Measurements from ENCODE around the gene NTHL1.

Gene NTHL1

DNA sequence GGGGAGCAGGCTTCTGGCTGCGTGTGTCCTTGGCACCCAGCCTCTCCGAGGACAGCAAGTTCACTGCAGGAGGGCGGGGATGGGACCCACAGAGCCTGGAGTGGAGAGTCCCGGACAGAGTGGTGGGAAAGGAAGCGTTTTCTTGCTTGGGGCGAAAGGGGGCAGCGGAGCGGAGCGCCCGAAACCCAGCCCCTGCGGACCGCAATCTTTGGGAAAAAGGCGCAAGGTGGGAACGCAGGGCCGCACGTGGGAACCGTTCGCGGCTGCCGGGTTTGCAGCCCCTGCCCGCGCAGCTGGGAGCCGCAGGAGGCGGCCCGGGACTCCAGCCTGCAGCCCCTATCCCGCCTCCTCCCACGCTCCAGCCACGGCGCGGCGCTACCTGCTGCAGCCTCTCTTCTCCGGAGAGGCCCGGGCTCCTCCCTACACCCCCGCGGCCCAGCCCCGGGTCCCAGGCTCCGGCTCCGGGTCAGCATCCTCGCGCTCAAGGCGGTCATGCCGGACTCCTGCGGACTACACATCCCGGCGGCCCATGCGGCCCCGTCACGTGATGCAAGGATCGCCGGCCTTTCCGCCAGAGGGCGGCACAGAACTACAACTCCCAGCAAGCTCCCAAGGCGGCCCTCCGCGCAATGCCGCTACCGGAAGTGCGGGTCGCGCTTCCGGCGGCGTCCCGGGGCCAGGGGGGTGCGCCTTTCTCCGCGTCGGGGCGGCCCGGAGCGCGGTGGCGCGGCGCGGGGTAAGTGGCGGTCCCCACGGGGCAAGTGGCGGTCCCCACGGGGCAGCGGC, at the start of gene NTHL1, which contains the start of gene TSC2:
NTHL1 (minus strand) TSS at position 505 of the 786 bp plus-strand sequence; CDS start at position 494, 11 bp downstream.
TSC2 (plus strand) TSS at position 656 of the 786 bp plus-strand sequence. CDS start 631 bp downstream, outside the sequence.
- DNase-seq (ENCODE audit: low read depth in 2 of 2) = peak; percentile 87 to 94

DNA sequence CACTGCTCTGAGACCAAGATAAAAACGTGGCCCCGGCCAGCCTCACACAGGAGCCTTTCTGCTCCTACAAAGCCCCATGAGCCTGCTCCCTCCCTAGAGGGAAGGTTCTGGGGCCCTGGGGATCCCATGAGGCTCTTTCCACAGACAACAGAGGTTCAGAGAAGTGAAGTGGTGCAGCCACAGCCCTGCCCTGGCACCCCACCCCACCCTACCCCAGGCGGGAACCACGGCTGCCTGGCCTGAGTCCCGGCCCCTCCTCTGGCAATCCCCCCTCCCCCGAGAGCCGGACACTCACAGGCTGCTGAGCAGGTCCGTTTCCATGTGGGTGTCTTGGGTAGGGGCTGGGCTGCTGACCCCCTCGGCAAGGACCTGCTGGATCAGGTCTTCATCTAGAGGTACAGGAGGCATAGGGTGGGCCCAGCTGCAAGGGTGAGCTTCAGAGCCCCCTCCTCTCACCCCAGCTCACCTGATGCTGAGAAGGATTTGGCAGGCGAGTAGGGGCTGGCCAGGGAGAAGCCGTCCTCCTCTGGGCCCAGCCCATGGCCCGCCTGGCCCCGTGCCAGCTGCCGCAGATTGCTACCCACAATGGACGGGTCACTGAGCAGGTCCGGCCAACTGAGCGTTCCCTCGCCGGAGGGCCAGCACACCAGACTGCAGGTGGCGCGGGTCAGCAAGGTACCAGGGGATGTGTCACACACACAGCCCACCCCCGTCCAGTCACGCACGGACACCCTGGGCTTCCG, 49.4 kb upstream of the NTHL1 start:
- DNase-seq (ENCODE audit: low read depth in 2 of 2) = no peak

DNA sequence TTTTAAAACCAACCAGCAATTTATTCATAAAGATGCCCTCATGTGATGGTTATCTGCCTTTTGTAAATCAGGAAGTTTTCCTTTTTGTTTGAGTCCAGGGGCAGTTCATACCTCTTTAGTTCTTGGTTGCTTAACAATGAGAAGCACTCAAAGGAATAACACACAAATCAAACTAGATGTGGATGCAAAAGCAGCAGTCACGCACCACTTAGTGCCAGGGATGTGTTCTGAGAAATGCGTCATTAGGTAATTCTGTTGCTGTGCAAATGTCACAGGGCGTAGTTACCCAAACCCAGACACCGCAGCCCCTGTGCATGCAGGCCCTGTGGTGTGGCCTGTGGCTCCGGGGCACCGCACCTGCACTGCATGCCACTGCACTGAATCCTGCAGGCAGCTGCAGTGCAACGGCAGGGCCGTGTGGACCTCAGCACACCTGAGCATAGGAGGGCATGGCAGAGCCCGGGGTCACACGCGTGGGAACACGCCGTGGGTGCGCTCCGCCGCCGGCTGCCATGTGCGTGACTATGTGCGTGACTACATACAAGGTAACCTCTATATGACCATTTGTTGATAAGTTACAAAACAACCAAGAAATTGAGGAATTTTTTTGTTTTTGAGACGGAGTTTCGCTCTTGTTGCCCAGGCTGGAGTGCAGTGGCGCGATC, 48.4 kb upstream of the NTHL1 start:
- no peak for DNase-seq (ENCODE audit: low read depth in 2 of 2)

GRCh38 chr16:2095315-2095853, 47.8 kb upstream of the NTHL1 start:
- no peak for DNase-seq (ENCODE audit: low read depth in 2 of 2)

GRCh38 chr16:2093793-2094192, 46.2 kb upstream of the NTHL1 start:
- no peak for DNase-seq (ENCODE audit: low read depth in 2 of 2)

GRCh38 chr16:2092866-2093265, 45.2 kb upstream of the NTHL1 start:
- DNase-seq (ENCODE audit: low read depth in 2 of 2) = no peak

- DNase-seq (ENCODE audit: low read depth in 2 of 2) = no peak
These were observed 44.6 kb upstream of the NTHL1 start for GRCh38 chr16:2092256-2092620.

GRCh38 chr16:2091547-2092255, 44.1 kb upstream of the NTHL1 start:
- no peak for DNase-seq (ENCODE audit: low read depth in 2 of 2)

- no peak for DNase-seq (ENCODE audit: low read depth in 2 of 2)
These were observed 43.3 kb upstream of the NTHL1 start for GRCh38 chr16:2090777-2091546.

- no peak for DNase-seq (ENCODE audit: low read depth in 2 of 2)
These were observed 42.8 kb upstream of the NTHL1 start for GRCh38 chr16:2090481-2090776.

GRCh38 chr16:2089706-2090480, 42.3 kb upstream of the NTHL1 start:
- no peak for DNase-seq (ENCODE audit: low read depth in 2 of 2)

- DNase-seq (ENCODE audit: low read depth in 2 of 2) = no peak
These were observed 41.2 kb upstream of the NTHL1 start for GRCh38 chr16:2088759-2089358.

GRCh38 chr16:2087748-2088631, 40.4 kb upstream of the NTHL1 start:
- no peak for DNase-seq (ENCODE audit: low read depth in 2 of 2)

DNA sequence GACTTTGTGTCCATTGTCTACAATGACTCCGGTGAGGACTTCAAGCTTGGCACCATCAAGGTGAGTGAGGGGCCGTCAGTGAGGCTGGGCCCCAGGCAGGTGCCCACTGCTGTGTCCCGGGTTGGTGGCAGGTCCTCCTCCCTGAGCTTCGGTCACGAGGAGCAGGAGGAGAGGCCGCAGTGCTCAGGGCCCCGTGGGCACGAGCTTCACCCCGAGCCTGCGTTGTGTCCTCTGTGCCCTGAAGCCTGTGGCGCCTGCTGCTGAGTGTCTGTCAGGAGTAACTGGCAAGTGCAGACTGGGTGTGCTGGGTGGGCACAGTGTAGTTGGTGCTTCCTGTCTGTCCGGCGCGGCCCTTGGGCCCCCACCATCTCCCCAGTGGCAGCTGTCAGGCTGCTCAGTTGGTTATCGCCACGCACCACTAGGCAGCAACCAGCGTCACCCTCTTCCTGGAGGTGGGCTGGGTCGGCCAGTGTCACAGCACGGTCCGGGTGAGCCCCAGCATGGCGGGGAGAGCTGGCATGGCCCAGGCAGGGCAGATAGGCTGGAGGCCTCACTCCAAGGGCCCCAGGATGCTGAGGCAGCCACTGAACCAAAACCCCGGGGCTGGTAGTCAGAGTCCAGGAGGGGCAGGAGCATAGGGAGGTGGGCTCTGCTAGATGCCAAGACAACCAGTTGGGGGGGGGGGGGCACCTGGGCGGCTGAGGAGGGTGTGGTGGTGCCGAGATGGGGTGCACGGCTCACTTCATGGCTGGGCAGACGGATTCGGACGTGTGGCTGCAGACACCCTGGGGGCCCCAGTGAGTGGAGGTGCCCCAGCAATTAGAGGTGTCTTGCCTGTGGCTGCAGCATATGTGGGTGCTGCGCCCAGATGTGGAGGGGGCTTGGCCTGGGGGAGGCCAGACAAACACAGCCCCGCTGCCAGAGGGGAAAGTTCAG, 39.4 kb upstream of the NTHL1 start:
- DNase-seq (ENCODE audit: low read depth in 2 of 2) = no peak

DNA sequence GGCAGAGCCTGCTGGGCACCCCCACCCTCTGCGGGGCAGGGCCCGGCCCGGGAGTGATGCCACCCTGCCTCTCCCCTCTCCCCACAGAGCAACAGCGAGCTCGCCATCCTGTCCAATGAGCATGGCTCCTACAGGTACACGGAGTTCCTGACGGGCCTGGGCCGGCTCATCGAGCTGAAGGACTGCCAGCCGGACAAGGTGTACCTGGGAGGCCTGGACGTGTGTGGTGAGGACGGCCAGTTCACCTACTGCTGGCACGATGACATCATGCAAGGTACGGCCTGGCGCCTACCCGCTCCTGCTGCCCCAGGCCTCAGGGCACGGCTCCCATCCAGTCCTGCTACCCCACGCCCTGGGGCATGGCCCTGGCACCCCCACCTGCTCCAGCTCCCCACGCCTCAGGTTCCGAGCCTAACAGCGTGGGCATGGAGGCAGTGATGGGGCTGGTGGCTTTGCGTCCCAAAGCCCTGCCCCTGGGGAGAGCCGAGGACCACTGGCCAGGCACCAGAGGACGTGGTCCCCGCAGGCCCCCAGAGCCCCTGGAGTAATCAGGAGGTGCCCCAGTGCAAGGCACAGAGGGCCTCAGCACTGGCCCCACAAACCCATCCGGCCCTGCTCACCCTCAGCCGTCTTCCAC, 38.6 kb upstream of the NTHL1 start:
- no peak for DNase-seq (ENCODE audit: low read depth in 2 of 2)

DNA sequence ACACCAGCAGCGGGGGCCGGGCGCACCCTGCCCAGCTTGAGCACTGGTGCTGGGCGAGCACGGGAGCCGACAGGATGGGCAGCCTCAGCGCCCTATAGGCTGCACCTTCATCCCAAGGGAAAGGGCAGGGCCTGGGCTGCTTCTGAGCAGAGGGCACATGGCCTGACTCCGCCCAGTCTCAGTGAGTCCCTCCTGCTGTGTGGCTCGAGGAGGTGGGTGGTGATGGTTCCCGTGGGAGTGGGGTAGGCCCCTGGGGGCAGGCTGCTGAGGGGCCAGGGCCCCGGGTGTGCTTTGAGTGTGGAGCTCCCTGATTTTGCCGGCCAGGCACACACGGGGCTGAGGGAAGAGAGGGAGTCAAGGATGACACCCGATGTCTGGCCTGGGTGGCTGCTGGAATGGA, 38.0 kb upstream of the NTHL1 start:
- no peak for DNase-seq (ENCODE audit: low read depth in 2 of 2)

Measured in stimulated activated CD4-positive, alpha-beta T cell treated with anti-CD3 and anti-CD28 coated beads, Interleukin-12 subunit alpha, Interleukin-12 subunit beta, amount 100 ng/mL, for 24 hours (primary cell).